NCI-H2196 (cell line): ENCODE data around the gene ADO.

Experiments used
- DNase-seq: peaks from one replicate; lab custom pipeline; 2025; ENCODE audit not compliant: unreplicated experiment; lab: John Stamatoyannopoulos, UW

Gene ADO

DNA sequence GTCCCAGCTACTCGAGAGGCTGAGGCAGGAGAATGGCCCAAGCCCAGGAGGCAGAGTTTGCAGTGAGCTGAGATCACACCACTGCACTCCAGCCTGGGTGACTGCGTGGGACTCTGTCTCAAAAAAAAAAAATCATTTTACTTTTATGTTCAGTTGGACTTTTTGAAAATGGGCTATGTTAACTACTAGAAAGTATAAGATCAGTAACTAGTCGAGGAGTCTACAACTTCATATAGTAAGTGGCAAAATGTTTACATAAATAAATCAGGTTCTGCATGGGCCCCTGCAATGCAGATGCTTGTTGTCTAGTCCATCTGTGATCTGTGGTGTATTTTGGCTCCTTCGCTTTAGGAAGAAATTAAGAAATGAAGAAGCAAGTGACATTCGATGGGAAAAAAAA lies 12.3 kb upstream of the ADO start:
- DNase-seq: no peak

DNA sequence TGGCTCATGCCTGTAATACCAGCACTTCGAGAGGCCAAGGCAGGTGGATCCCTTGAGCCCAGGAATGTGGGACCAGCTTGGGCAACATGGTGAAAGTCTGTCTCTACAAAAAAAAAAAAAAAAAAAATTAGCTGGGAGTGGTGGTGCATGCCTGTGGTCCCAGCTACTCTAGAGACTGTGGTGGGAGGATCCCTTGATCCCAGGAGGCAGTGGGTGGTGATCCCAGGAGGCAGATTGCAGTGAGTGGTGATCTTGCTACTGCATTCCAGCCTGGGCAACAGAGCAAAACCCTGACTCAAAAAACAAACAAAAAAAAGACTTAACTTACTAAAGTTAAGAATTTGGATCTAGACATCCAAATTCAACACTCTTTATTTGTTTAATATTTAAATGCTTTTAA lies 10.2 kb upstream of the ADO start:
- no peak for DNase-seq

DNA sequence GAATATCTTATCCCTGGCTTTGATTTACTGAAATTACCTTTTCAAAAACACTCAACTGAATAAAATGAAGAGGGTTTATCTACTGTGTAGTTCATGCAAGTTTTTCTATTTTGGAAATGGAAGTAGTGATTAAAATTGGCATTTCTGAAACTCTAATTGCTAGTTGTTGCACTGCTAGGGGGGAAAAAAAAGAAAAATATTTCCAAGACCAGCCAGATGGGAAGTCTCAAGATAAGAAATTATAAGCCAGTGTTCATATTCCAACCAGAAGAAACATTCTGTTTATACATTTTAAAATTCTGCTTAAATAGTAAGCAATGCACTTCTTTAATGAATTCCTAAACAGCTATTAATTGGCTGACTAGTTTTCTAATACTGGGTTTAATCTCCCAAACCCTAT lies 9.4 kb upstream of the ADO start:
- no peak for DNase-seq

DNA sequence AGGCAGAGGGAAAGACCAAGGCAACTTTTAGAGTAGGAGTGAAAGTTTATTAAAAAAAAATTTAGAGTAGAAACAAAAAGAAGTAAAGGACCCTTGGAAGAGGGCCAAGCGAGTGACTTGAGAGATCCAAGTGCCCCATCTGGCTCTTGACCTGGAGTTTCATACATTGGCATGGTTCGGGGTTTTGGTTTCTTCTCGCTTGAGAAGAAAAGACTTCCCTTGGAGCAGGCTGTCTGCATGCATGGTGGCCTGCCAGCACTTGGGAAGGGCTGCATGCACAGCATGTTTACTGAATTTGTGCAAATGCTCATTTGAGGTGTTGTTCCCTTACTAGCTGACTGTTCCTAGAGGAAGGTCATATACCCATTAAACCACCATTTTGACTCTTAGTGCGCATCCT lies 8.8 kb upstream of the ADO start:
- no peak for DNase-seq

DNA sequence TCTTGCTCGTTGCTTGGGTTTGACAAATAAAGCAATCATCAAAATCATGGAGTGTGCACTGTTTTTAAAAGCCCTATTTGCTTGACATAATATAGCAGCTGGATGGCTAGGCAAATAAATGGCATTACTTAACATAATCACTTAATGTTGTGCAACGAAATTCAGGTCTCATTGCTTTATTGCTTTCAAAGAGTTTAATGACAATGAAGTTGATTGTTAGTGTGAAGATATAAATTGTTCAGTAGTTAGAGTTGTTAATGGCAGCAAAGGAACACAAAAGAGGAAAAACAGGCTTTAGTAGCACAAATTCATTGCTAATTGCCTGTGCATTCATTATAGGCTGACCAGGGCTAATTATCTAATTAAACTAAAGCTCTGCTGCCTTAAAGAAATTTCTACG lies 7.6 kb upstream of the ADO start:
- no peak for DNase-seq

DNA sequence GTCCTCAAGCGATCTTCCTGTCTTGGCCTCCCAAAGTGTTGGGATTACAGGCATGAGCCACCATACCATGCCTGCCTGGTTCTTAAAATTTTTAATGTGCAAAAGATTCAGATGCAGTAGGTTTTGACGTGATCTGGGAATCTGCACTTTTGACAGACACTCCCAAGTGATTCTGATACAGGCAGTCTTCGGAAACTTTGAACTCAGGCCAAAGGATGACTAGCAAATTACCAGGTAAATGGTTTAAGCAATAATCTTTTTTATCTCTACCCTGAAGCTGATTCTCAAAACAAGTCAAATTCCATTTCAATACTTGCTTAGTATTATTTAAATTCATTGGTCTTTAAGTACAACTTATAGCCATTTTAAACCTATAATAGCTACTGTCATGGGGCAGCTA lies 2.6 kb upstream of the ADO start:
- DNase-seq: no peak

DNA sequence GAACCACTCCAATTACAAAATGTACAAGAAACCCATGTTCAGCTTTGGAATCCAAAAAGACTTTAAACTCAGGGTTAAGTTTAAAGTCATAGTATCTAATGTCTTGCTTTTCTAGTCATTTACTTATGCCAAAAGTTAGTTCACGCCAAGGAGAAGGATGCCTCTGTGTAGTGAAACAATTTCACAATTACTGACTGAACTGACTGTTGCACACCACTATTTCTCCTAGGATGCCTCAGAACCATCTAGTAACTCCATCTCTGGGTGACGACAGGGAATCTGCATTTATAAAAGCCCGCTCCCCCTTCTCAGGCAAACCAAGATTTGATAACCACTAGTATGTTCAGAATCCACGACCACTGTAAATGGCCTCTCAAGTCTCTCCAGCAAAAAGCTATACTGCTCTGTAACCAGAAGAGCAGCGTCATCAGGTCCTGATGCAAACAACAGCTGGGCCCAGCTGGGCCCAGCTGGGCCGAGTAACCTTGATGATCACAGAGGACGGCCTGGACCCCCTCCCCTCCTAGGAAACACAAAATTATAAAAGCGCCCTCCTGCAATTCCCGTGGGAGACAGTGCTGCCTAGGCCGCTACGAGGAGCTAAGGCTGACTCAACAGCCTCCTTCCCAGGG lies 680 bp upstream of the ADO start:
- DNase-seq: no peak

DNA sequence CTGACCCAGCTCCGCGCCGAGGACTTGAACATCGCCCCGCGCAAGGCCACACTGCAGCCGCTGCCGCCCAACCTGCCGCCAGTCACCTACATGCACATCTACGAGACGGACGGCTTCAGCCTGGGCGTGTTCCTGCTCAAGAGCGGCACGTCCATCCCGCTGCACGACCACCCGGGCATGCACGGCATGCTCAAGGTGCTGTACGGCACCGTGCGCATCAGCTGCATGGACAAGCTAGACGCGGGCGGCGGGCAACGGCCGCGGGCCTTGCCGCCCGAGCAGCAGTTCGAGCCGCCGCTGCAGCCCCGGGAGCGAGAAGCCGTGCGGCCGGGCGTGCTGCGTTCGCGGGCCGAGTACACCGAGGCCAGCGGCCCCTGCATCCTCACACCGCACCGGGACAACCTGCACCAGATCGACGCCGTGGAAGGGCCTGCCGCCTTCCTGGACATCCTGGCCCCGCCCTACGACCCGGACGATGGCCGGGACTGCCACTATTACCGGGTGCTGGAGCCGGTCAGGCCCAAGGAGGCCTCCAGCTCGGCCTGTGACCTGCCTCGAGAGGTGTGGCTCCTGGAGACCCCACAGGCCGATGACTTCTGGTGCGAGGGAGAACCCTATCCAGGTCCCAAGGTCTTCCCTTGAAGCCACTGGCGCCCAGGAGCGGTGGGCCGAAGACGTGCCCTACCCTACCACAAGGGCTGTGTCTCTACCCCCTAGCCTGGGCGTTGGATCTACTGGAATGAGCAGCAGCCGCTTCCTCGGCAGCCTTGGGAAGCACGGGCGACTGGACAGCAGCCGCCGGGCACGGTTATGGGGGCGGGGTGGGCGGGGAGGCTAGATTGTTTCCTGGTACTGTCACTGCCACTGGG lies 945 bp downstream of the ADO start:
- DNase-seq: no peak

DNA sequence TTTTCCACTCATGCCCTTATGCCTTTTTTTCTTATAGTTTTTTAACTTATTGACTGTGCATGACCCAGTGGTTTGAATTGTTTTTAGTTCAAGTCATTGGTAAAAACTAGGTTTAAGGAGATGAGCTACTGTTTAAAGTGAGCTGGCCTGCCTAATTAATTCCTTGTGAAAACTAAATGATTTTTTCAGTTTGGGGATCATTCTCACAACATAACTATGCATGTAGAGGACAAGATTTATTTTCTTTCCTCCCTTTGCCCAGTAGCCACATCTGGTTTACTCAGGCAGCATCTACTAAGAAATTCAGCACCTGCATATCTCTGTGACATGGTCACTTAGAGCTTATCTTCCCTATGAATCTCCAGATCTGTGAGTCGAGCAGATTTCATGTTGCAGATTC lies 1.7 kb downstream of the ADO start:
- DNase-seq: no peak

DNA sequence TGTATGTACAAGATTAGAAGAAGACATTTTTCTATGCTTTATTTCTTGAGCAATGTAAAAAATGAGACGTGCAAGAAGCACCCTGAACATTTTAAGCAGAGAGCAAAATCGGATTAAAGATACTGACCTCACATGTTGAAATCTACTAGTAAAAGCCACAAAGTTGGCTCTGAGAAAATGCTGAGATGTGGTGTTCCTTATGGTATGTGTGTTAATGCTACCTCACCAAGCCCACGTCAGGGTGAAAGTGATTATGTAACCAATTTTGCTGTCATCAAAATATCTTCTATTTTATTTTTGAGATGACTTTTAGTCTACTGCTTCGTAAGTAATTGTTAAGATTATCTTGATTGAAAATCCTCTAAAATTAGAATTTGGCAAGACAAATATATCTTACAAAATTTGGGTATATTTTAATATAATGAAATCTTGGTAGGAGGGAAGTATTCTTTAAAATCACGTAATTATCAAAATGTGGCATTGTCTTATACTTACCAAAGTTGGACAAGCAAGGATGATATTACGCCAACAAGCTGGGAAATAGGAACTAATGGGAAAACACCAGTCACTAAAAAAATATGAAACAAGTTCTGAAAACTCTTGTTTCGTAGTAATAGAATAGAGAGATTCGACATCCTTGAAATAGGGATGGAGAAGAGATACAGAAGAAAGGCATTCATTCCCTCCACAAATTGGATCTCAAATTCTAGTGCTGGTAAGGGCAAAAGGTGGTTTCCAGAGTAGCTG lies 5.8 kb downstream of the ADO start:
- no peak for DNase-seq

DNA sequence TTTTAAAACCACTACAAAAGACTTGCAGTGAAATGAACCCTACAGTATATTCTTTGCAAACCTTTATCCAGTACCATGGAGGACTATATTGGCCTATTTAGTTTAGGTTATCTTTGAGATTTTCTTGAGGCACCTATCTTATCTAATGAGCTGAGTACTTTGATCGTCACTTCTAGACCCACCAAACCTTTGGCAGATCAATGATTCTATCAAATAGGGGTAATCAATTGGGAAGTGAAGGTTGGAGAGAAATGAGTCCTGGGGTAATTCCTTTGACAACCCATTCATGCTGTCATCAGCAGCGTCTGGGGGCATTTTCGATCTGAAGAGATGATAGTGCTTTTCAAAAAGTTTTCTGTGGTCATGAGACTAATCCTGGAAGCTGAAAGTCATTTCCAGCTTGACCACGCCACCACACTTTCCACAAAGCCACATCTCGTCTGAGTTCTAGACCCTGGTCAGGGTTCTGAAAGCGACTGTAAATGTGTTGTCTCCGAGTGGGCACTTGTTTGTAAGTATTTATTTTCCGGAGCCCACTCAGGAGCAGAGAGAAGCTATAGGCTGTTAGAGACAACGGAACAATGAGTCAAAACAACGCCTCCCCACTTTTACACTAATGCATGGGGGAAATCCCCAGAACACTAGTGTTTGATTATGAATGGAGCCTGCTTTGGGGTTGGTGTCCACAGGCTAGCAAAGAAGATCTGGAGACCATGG lies 6.8 kb downstream of the ADO start:
- no peak for DNase-seq

DNA sequence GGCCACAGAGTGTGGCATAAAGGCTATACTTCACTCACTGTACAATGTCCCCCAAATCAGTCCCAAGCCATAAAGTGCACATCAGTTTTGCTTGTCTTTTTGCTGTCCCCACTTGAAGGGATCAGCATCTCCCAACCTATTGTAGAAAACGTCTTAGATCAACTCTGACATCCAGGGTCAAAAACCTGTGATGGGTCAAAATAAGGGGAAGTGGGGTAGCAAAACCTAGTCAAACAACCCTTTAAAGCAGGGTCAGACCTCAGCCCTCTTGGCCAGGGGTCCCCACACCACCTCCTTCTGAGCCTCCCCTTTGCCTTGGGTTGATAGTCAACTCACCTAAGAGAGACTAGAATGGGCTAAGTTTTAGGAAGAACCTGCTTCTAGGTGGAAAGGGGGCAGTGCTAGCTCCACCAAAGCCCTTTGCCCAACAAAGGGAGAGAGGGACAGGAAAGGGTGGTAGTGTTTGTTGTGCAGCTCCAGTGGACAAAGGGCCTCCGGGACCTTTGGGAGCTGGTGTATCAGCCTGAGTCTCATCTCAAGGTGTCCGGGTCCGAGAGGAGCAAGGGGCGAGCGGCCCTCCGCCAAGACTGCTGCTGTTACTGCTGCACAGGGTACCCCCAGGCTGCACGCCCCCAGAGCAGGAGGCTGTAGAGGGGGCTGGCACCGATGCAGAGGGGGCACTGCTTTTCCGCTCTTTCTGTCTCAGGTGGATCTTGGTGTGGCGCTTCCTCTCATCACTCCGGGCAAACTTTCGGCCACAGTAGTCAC lies 8.3 kb downstream of the ADO start:
- DNase-seq: no peak

DNA sequence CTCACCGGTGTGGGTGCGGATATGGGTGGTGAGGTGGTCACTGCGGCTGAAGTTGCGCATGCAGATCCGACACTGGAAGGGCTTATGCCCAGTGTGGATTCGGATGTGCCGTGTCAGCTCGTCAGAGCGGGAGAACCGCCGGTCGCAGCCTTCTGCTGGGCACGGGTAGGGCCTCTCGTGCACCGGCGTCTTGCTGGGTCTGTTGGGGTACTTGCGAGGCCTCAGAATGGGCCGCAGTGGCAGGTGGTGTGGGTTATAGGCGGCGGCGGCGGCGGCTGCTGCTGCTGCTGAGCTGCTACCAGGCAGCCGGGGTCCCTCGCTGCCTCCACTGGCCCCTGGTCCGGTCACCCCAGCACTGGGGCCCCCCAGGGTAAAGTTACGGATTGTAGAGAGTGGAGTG lies 8.9 kb downstream of the ADO start:
- no peak for DNase-seq

DNA sequence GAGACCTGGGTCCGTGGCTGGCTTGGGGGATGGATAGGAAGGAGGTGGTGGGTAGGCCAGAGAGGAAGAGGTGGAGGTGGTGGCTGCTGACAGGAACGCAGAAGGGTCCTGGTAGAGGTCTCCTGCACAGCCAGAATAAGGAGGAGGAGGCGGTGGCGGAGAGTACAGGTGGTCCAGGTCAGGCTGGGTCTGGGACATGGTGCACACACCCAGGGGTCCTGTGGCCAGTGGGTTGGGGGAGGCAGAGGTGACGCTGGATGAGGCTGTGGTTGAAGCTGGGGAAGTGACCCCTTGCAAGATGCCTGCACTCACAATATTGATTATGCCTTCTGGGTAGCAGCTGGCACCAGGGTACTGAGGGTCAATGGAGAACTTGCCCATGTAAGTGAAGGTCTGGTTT lies 9.5 kb downstream of the ADO start:
- no peak for DNase-seq

DNA sequence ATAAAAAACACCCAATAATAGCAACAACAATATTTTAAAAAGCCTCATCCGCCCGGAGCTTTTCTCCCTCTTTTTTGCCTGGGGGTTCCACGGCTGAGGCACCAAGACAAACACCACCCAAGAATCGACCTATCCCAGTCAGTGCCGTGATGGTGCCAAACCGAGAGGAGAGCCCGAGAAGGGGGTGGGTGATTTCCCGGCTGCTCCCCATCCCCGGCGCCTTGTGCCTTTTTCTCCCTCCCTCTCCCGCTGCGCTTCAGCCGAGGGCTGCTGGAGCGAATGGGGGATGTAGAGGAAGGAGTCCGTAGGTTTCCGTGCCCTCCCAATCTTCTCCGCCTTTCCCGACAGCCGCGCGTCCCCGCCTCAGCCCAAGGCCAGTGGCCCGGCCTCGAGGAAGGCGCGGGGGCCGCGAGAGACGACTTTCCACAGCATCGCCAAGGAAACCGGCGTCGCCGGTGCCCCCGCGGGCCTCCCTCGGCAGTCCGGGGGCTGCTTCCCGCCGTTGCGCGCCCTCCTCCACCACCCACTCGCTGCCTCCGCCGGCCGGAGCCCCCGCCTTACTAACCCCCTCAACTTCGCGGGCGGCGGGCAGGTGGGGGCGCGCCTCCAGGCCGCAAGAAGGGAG lies 10.3 kb downstream of the ADO start:
- DNase-seq: no peak

DNA sequence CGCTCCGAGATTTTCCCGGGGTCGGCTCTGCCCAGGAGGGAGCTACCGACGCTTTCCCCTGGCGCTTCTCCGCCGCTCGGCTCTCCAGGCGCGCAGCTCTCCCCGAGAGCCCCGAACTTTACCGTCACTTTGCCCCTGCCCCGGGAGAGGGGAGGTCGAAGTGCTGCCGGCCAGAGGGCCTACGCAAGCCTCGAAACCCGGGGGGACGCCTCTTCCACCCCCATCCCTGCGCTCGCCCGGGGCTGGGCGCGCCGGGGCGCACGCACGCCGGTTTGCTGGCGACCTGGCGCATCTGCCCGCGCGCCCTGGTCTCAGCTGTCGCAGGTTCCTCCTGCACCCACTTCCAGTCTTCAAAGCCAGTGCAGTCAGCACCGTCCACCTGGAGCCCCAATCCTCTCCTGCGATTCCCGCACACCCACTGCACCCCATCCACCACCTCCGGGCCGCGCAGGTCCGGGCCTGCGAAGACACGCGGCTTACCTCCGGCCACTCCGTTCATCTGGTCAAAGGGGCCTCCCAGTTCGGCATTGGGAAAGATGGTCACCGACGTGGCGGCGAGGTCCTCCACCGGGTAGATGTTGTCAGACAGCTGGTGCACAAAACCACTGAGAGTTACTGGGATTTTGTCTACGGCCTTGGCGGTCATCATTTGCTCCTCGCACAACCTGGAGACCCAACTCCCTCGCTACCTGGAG lies 11.0 kb downstream of the ADO start:
- DNase-seq: no peak

DNA sequence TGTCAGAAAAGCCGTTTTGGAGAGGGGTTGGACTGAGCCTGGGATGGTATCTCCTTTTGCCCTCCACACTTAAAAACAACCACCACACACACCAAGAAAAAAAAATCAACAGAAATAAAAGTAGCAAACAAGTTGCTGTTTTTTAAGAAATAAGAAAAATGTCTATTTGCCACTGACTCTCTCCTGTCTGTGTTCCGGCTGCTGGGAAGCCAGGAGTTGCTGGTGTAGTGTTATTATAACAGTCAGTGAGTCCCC lies 11.5 kb downstream of the ADO start:
- DNase-seq: no peak

DNA sequence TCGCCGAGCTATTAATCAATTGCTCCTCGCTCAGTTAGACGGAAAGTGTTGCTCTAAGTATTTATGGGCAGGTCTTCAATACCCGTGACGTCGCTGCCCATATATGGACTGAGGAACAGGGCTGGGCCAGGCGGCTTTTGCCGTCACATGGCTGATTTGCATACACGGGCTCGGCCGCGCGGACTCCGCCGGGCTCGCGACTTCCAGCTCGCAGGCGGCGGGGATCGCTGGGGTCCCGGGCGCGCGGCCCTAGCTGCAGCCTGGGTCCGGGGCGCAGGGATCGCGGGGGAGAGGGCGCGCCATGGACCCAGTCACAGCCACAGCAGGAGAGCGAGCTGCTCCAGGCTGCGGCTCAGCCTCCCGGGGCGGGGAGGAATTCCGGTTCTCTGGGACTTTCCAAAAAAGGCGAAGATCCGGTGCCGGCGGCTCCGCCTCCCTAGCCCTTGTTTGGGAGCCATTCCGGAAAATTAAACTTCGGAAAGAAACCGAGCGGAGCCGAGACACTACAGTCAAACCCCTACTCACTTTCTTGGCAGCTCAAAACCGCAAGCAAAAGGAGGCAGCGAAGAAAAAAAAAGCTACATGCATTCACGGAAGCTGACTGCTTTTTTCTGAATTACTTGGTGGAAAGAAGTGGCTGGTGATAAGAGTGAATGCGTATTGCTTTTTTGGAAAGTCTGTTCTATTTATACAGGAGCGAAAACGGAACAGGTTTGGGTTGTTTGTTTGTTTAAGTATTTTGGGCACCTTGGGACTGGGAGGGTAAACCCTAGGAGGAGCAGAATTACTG lies 12.0 kb downstream of the ADO start, which contains the start of gene EGR2:
EGR2 (minus strand) TSS at position 36 of the 790 bp plus-strand sequence. CDS start 337 bp downstream, outside the sequence.
- peak; percentile 70 for DNase-seq
